ENCODE data around the gene PHKG2. TPM values are rescaled to one million over a fixed set of nuclear protein-coding genes. Genes with fewer than 3 reads are reported as not detected.

Gene PHKG2
- total RNA-seq, 1 experiment from 2014 or later = 30.9 TPM

DNA sequence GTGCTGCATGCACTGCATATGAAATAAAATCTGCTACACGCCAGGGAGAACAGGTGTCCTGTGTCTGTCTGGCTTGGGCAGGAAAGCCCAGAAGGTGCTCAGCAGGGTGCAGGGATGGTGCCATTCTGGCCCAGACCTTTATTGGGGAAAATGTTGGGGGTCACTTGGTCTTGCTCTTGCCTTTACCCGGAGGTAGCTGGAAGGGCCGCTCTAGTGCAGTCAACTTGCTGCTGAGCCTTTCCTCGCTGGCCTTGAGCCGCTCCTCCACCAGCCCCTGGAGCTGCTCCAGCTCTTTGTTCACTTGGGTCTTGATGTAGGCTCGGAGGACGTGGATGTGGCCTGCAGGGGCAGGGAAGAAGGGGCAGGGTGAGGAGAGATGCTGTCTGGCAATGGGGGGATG is 9.1 kb downstream of the PHKG2 start:
- DNase-seq (ENCODE audit: low read depth) = no peak

DNA sequence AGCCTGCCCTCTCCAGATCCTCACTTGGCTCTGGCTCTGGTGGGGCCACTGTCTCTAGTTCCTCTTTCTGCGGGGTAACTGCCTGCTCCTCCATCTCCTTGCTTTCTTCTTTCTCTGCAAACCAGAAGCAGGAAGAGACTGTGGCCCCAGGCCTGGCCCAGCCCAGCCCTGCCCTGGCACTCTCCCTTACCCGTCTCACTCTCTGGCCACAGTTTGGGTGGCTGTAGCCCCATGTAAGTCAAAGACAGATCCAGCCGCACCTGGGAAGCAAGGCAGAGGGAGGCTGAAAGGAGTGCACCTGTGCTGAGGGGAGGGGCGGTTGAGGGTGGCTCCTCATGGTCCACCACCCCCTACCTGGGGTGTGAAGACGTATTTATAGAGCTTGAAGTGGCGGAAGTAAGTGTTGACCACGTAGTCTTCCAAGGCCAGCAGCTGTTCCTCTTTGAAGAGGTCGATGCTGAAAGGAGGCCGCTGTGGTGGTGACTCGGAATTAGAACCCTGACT is 10.8 kb downstream of the PHKG2 start:
- no peak for DNase-seq (ENCODE audit: low read depth)

DNA sequence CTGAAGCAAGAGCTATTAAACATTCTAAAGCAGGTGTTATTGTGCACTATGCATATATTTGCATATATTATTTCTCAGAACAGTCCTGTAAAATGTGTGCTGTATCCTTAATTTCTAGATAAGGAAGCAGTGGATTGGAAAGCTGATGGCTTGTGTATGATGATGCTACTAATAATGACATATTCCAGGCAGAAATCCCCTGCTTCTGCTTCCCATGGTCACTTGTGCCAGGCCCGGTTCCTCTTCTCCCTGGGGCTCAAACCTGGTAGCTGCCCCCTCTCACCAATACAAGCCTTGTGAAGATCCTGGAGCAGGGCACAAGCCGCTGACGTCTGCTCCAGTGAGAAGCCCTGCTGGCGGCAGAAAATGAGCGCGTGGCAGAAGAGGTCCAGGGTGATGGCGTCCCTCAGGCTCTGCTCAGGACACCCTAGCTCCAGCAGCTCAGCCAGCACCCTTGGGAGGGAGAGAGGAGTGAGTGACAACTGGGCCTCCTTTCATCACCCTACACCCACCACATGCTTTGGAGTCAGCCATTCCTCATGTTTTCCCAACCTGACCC is 11.9 kb downstream of the PHKG2 start:
- DNase-seq (ENCODE audit: low read depth) = no peak

DNA sequence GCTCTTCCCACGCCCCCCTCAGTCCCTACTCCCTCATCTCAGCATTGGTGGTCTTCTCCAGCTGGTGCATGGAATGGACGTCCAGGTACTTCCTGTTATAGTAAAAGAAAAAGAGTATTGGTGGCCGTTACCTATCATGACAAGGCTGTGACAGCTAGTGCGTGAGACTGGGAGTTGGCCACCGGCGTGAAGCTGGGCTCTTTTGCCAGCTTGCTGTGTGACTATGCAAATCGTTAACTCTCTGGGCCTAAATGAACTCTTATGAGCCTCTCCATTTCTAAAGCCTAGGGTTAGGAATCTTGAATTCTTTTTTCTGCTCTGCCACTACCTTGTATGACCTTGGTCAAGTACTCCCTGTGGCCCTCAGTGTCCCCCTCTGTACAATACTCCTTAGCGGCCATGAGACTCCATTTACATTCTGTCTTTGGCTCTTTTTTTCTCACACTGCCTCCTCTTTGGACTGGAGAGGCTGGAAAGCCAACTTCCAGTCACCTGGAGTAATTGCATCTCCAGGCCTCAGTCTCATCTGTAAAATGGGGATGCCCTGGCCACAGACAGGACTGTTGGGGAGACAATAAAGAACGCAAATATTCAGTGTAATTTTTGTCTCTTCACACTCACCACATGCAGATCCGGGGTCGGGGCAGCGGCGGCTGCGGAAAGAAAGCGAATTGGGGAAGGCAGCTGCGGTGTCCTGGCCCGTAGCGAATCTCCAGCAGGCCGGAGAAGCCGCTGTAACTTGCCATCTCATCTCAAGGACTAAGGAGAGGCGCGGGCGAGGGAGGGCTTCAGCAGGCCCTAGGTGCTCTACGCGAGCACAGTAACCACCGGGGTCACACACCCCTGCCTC is 12.6 kb downstream of the PHKG2 start:
- no peak for DNase-seq (ENCODE audit: low read depth)

DNA sequence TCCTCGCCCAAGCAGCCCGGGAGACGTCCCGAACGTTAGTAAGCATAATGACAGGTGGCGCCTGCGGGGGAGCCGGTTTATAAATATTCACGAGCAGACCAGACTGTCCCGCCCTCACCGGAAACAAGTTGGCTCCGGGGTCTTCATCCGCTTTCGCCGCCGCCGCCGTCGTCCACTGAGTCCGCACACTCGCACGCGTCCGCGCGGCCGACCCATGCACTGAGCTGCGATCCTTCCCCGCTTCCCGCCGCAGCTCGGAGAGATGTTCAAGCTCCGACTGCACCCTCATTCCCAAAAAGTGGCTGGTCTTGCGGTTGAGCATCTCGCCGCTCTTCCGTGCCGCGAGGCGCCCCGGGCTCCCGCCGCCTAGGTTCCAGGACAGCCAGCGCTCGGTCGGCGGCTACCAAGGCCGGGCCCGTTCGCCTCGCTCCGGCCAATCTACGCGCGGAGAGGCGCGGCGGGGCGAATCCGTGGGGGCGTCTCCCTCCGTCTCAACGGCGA is 13.3 kb downstream of the PHKG2 start:
- peak; percentile 40 for DNase-seq (ENCODE audit: low read depth)

DNA sequence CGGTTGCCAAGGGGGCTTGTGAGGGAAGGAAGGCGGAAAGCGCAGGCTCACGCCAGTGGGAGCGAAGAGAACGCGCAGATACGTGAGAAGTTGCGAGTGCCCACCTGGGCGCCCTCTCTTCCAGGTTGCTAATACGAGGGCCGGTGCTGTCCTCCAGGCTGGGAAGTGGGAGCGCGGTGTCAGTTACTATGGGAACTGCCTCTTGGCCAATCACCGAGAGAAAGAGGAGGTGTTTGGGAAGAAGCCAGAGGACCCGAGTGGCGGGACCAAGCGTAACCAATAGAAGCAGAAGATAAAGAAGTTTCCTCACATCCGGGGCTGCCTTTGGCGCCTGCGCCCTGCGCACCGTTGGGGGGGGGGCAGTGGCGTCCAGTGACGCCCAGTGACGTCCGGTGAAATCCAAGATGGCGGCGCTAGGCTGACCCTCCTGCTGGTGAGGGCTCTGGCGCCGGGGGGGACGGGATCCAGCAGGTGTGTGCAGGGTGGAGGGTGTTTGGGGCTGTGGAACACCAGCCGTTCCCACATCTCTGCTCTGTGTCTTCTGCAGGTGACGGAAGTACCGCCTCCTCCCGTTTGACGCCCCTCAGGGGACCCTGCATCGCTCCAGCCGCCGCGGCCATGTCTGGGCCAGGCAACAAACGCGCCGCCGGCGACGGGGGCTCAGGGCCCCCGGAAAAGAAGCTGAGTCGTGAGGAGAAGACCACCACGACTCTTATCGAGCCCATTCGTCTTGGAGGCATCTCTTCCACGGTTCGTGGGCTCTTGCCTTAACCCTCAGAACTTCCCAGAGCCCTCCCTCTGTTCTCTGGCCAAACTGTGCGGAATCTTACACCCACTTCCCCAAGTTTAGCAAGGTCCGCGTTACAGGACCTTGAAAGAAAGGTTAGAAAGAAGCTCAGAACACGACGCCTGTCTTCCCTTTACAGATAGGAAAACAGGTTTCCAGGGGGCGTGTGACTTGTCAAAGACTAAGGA is 14.0 kb downstream of the PHKG2 start, which contains the start of the genes CFAP119 and RNF40:
Gene CFAP119, minus strand, starts transcription at position 135 of the 975 bp plus-strand sequence. CDS start 314 bp downstream, outside the sequence.
Gene RNF40, plus strand, starts transcription at position 395 of the 975 bp plus-strand sequence. Its CDS starts 224 bp downstream, at position 619.
- peak; percentile 96 for DNase-seq (ENCODE audit: low read depth)

DNA sequence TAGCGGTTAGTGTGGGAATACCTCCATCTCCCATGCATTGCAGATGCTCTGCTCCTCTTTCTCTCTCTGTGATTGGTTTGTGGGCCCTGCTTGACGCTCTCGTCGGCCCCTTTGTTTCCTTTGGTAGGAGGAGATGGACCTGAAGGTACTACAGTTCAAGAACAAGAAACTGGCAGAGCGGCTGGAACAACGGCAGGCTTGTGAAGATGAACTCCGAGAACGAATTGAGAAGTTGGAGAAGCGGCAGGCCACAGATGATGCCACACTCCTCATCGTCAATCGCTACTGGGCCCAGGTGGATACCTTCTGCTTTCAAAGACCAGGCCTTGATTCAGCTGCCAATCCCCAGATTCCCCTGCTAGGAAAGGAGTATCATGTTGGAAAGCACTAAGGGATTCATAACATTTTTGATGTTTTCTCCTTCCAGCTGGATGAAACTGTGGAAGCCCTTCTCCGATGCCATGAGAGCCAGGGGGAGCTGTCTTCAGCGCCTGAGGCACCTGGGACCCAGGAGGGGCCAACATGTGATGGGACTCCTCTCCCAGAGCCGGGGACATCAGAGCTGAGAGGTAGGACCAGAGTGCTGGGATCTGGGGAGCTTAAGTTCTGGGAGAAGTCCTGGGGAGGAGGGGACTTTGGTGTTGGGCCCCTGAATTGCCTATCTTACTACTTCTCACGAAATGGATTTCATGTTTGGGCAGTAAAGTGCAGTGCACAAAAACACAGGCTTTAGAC is 14.9 kb downstream of the PHKG2 start:
- DNase-seq (ENCODE audit: low read depth) = no peak

DNA sequence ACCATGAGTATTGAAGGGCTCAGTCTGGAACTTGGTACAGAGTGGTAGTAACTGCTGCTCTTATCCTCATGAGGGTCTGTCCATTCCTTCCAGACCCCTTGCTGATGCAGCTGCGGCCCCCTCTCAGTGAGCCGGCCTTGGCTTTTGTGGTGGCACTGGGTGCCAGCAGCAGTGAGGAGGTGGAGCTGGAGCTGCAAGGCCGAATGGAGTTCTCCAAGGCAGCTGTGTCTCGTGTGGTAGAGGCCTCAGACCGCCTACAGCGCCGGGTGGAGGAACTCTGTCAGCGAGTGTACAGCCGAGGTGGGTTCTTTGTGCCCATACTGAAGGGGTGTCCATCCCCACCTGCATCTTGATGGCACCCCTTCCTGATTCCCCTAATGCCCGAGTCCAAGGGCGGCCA is 15.9 kb downstream of the PHKG2 start:
- no peak for DNase-seq (ENCODE audit: low read depth)

DNA sequence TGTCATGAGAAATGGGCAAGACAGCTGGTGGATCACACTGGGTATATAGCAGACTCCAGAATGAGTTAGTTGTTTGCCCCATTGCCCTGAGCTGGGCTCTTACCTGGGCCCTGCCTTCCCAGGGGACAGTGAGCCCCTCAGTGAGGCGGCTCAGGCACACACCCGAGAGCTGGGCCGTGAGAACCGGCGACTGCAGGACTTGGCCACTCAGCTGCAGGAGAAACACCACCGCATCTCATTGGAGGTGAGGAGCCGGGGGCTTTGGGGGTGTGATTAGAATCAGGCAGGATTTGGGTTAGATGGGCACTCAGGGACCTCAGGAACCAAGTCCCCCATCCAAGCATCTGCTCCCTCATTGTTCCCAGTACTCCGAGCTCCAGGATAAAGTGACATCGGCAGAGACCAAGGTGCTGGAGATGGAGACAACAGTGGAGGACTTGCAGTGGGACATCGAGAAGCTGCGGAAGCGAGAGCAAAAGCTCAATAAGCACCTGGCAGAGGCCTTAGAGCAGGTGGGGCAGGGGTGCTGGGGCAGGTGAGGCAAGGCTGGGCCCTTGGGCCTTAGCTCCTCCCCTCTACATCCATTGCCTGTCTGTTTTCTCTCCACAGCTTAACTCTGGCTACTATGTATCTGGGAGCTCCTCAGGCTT is 16.7 kb downstream of the PHKG2 start:
- no peak for DNase-seq (ENCODE audit: low read depth)

DNA sequence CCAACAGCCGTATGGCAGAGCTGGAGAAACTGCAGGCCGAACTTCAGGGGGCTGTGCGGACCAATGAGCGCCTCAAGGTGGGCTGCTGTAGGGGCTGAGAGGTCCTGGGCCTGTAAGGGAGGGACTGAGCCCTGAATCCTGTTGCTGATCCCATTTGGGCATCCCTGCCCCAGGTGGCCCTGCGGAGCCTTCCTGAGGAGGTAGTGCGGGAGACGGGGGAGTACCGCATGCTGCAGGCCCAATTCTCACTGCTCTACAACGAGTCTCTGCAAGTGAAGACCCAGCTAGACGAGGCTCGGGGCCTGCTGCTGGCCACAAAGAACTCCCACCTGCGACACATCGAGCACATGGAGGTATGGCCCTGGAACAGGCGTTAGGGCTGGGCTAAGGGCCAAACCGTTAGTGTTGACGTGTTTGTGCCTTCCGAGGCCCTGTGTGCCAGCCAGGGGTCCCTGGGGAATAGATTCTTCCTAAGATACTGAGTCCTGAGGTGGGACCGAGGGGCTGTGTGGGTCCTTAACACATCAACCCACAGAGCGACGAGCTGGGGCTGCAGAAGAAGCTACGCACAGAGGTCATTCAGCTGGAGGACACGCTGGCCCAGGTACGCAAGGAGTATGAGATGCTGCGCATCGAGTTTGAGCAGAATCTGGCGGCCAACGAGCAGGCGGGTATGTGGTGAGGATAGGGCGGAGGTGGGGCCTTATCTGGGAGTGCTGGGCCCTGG is 18.1 kb downstream of the PHKG2 start:
- DNase-seq (ENCODE audit: low read depth) = no peak

DNA sequence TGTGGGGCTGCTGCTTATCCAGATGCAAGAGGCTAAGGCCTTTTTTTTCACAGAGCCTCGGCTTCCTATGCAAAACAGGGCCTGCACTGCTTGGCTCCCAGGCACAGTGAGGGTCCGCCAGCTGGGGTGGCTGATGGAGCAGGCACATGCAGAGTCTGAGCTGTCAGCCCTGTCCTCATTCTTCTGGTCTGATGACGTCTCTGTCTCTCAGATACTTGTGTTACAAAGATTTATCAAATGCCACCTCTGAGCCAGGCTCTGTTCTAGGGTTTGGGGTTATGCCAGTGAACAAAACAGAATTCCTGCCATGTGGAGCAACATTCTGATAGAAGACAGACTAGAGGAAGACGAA is 18.7 kb downstream of the PHKG2 start:
- no peak for DNase-seq (ENCODE audit: low read depth)

DNA sequence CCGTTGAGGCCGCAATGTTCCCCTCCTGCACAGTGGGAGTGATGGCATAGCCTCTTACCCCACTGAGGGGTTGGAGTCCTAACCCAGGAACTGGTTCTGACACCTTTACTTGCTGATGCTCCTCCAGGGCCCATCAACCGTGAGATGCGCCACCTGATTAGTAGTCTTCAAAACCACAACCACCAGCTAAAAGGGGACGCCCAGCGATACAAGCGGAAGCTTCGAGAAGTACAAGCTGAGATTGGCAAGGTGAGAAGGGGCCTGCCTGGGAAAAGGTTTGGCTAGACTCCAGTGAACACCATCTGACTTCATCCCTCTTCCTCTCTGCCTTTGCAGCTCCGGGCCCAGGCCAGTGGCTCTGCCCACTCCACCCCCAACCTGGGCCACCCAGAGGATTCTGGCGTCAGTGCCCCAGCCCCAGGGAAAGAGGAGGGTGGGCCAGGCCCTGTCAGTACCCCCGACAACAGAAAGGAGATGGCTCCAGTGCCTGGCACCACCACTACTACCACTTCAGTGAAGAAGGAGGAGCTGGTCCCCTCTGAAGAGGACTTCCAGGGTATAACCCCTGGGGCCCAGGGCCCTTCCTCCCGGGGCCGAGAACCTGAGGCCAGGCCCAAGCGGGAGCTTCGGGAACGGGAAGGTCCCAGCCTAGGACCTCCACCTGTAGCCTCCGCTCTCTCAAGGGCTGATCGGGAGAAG is 19.7 kb downstream of the PHKG2 start:
- no peak for DNase-seq (ENCODE audit: low read depth)

DNA sequence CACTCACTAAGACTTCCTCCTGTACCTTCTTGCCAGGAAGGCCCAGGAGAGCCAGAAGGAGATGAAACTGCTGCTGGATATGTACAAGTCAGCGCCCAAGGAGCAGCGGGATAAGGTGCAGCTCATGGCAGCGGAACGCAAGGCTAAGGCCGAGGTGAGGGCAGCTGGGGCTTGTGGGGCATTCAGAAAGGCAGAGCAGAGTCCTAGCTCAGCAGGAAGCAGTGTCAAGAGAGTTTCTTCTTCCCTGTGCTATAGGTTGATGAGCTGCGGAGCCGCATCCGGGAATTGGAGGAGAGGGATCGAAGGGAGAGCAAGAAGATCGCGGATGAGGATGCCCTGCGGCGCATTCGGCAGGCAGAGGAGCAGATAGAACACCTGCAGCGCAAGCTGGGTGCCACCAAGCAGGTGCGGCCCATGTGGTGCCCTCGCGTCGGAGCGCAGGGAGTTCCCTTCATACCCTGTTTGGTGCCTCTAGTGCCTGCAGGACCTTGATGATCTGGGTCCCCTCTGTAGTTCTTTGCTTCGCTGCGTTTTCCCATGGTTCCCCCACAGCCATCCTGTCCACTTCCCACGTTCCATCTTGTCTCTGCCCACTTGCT is 20.5 kb downstream of the PHKG2 start:
- DNase-seq (ENCODE audit: low read depth) = no peak

DNA sequence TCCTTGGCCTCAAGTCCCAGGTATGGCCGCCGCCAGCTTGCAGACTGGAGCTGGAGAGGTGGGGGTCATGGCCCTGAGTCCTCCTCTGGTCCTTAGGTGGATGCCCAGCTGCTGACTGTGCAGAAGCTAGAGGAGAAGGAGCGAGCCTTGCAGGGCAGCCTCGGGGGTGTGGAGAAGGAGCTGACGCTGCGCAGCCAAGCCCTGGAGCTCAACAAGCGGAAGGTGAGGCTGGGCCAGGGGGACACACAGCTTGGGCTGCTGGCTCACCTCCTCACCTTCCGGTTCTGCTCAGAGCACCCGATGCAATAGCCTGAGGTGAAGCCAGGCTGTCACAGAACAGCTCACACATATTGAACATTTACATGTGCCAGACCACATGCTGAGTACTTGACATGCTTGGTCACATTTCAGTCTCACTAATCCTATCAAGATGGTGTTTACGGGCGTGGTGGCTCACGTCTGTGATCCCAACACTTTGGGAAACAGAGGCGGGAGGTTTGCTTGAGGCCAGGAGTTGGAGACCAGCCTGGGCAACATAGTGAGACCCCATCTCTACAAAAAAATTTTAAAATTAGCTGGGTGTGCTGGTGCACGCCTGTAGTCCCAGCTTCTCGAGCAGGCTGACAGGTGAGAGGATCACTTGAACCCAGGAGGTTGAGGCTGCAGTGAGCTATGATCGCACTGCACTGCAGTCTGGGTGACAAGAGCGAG is 21.3 kb downstream of the PHKG2 start:
- DNase-seq (ENCODE audit: low read depth) = no peak

DNA sequence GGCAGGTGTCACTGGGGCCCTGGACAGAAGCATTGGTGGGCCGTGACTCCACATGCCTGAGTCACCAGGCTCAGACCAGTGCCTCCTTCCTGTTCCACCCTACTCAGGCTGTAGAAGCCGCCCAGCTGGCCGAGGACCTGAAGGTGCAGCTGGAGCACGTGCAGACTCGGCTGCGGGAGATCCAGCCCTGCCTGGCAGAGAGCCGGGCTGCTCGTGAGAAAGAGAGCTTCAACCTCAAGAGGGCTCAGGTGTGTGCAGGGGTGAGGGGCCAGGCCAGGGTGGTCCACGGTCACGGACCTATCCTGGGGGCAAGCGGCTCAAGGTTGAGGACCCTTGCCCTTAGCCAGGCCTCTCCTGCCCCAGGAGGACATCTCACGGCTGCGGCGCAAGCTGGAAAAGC is 23.5 kb downstream of the PHKG2 start:
- no peak for DNase-seq (ENCODE audit: low read depth)

DNA sequence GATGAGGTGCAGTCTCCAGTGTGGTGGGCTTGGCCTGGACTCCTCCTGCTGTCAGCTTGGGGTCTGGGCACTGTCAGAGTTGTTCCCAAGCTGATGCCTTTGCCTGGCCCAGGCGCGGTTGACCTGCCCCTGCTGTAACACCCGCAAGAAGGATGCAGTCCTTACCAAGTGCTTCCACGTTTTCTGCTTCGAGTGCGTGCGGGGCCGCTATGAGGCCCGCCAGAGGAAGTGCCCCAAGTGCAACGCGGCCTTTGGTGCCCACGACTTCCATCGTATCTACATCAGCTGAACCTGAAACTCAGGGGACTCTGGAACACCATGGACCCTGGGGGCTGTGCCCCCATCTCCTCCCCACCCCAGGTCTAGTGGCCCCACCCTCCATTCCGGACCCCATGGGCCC is 25.6 kb downstream of the PHKG2 start:
- DNase-seq (ENCODE audit: low read depth) = no peak

DNA sequence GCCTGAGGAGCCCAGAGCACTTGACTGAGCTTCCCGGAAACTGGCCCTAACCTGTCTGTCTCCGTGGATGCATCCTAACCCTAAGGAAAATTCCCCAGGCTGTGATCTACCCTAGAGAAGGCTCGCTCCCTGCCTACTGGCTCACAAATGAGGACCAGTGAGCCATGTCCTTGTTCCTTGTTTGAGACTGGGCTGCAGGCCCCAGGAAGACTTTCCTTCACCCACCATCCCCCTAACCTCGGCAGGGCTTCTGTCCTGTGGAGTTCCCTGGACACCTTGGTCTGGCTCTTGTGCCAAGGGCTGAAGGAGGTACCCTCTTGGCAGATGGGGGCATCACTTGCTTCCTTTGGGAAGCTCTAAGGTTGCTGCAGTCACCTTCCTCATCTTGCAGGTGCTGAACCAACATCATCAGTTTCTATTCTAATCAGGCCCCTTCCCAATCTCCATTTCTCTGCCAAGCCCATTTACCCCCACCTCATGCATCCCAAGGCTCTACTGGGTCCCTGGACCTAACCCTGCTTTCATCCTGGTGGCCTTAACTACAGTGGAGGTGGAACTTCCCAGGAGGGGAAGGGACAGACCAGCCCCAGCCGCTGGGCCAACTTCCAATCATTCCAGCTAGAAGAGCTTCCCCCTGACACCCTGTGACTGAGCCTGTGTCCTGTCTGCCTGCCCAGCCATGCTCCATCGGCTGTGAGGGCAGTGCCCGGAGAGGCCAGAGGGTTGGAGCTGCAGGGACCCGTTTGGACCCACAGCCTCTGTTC is 26.3 kb downstream of the PHKG2 start:
- DNase-seq (ENCODE audit: low read depth) = no peak

DNA sequence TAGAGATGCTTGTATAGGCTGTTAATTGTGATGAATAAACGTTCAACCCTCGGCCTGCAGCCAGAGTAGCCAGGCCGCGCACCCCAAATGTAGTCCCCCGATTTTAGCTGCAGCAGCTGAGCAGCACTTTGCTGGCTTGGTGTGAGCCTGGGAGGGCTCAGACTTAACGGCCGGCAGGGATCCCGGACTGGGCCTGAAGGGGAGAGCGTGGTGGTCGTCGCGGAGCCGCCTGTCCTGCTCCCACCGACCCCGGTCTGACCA is 26.8 kb downstream of the PHKG2 start:
- DNase-seq (ENCODE audit: low read depth) = no peak
